ENCODE results near the gene PSORS1C1. TPM values are rescaled to one million over a fixed set of nuclear protein-coding genes. Genes with fewer than 3 reads are reported as not detected.
"Not testable (repeated sequence)": the region's sequence is repeated elsewhere in the genome, so short reads cannot be mapped to it uniquely, and the experiment has no call there.

Gene PSORS1C1
- total and polyA plus RNA-seq, 4 experiments from 2014 or later, result 0.60 TPM; not detected in 3

- H3K4me1 ChIP-seq (ENCODE audit: insufficient read depth, low read length); H3K9me3 ChIP-seq (ENCODE audit: control insufficient read depth in 1 of 2, low read length in 2 of 2); H3K4me3 ChIP-seq (ENCODE audit: low read length in 2 of 2); CTCF ChIA-PET (ENCODE audit: partially characterized antibody); intact Hi-C loops (cut with micrococcal nuclease); H3K27me3 ChIP-seq (ENCODE audit: insufficient read depth, low read length); DNase-seq; H3K27ac Mint-ChIP-seq; H3K4me1 Mint-ChIP-seq; H3K4me3 Mint-ChIP-seq; POLR2A ChIA-PET (ENCODE audit: partially characterized antibody); H3K36me3 Mint-ChIP-seq; H3K9me3 Mint-ChIP-seq; H3K36me3 ChIP-seq (ENCODE audit: insufficient read depth, low read length); H3K27me3 Mint-ChIP-seq; H3K27ac ChIP-seq (ENCODE audit: low read depth, low read length): not testable (repeated sequence)
Observed at GRCh38 chr6:31169858-31170599, 55.4 kb downstream of the PSORS1C1 start.

DNA sequence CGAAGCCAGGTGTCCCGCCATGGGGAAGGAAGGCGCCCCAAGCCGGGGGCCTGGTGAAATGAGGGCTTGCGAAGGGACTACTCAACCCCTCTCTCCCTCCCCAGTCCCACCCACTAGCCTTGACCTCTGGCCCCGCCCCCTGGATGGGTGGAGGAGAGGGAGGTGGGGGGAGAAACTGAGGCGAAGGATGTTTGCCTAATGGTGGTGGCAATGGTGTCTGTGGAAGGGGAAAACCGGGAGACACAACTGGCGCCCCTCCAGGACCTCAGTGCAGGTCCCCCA is 55.9 kb downstream of the PSORS1C1 start, which contains the start of gene POU5F1:
TSS of gene POU5F1 (minus strand) at position 83 of the 282 bp plus-strand sequence. CDS start at position 21, 62 bp downstream.
- Mint-ChIP-seq H3K4me3 (no peak within 1 kb of the TSS), H3K27me3 (no peaks in the 10 kb centered on the region), H3K36me3 (no peaks in the 10 kb centered on the region), H3K4me1 (peaks cover 0 to 3% (median 0%) of the 10 kb centered on the region in 4 donors), H3K27ac (peak within 1 kb of the TSS in 2 of 7 donors; percentile 72 to 88), H3K9me3 (peaks cover 0 to 3% (median 0%) of the 10 kb centered on the region in 8 donors)
- H3K4me1 ChIP-seq (ENCODE audit: insufficient read depth, low read length), result no peaks in the 10 kb centered on the region
- no peak for DNase-seq
- H3K27me3 ChIP-seq (ENCODE audit: insufficient read depth, low read length), result no peaks in the 10 kb centered on the region
- ChIA-PET POLR2A (ENCODE audit: partially characterized antibody) (no interaction called here), CTCF (ENCODE audit: partially characterized antibody) (no interaction called here)
- H3K36me3 ChIP-seq (ENCODE audit: insufficient read depth, low read length), result no peaks in the 10 kb centered on the region
- H3K4me3 ChIP-seq (ENCODE audit: low read length in 2 of 2), result no peak within 1 kb of the TSS
- H3K27ac ChIP-seq (ENCODE audit: low read depth, low read length), result no peak within 1 kb of the TSS
- intact Hi-C loops (cut with micrococcal nuclease), result no loop called here
- no peaks in the 10 kb centered on the region for H3K9me3 ChIP-seq (ENCODE audit: control insufficient read depth in 1 of 2, low read length in 2 of 2)

GRCh38 chr6:31170987-31171671 is 56.5 kb downstream of the PSORS1C1 start:
- no peaks in the 10 kb centered on the region for H3K9me3 ChIP-seq (ENCODE audit: control insufficient read depth in 1 of 2, low read length in 2 of 2)
- intact Hi-C loops (cut with micrococcal nuclease), result no loop called here
- Mint-ChIP-seq H3K27me3 (no peaks in the 10 kb centered on the region), H3K27ac (peak overlapping the region in 2 of 7 donors; percentile 72 to 88), H3K4me3 (no peak overlapping the region), H3K4me1 (peaks cover 0 to 3% (median under 1%) of the 10 kb centered on the region in 4 donors), H3K9me3 (peaks cover 0 to 3% (median 0%) of the 10 kb centered on the region in 8 donors), H3K36me3 (no peaks in the 10 kb centered on the region)
- H3K27me3 ChIP-seq (ENCODE audit: insufficient read depth, low read length), result no peaks in the 10 kb centered on the region
- H3K27ac ChIP-seq (ENCODE audit: low read depth, low read length), result no peak overlapping the region
- CTCF ChIA-PET (ENCODE audit: partially characterized antibody), result no interaction called here
- POLR2A ChIA-PET (ENCODE audit: partially characterized antibody), result no interaction called here
- no peak for DNase-seq
- no peak overlapping the region for H3K4me3 ChIP-seq (ENCODE audit: low read length in 2 of 2)
- H3K4me1 ChIP-seq (ENCODE audit: insufficient read depth, low read length), result no peaks in the 10 kb centered on the region
- H3K36me3 ChIP-seq (ENCODE audit: insufficient read depth, low read length), result no peaks in the 10 kb centered on the region

GRCh38 chr6:31171931-31172905 is 57.6 kb downstream of the PSORS1C1 start:
- no peaks in the 10 kb centered on the region for H3K27me3 Mint-ChIP-seq
- Histone ChIP-seq H3K4me3 (ENCODE audit: low read length in 2 of 2) (no peak overlapping the region), H3K36me3 (ENCODE audit: insufficient read depth, low read length) (no peaks in the 10 kb centered on the region), H3K27ac (ENCODE audit: low read depth, low read length) (no peak overlapping the region), H3K4me1 (ENCODE audit: insufficient read depth, low read length) (no peaks in the 10 kb centered on the region), H3K9me3 (ENCODE audit: control insufficient read depth in 1 of 2, low read length in 2 of 2) (no peaks in the 10 kb centered on the region), H3K27me3 (ENCODE audit: insufficient read depth, low read length) (no peaks in the 10 kb centered on the region)
- H3K27ac Mint-ChIP-seq, result peak overlapping the region in 1 of 7 donors; percentile 56
- no peak overlapping the region for H3K4me3 Mint-ChIP-seq
- POLR2A ChIA-PET (ENCODE audit: partially characterized antibody), result no interaction called here
- CTCF ChIA-PET (ENCODE audit: partially characterized antibody), result no interaction called here
- intact Hi-C loops (cut with micrococcal nuclease), result no loop called here
- no peak for DNase-seq
- no peaks in the 10 kb centered on the region for H3K36me3 Mint-ChIP-seq
- H3K4me1 Mint-ChIP-seq, result peaks cover 0 to 4% (median 0%) of the 10 kb centered on the region in 4 donors
- peaks cover 0 to 3% (median 0%) of the 10 kb centered on the region in 8 donors for H3K9me3 Mint-ChIP-seq

GRCh38 chr6:31172973-31173384 is 58.4 kb downstream of the PSORS1C1 start:
- ChIA-PET POLR2A (ENCODE audit: partially characterized antibody) (no interaction called here), CTCF (ENCODE audit: partially characterized antibody) (no interaction called here)
- no peak overlapping the region for H3K4me3 ChIP-seq (ENCODE audit: low read length in 2 of 2)
- H3K4me1 Mint-ChIP-seq, result peaks cover under 1 to 6% (median 2%) of the 10 kb centered on the region in 4 donors
- H3K36me3 Mint-ChIP-seq, result no peaks in the 10 kb centered on the region
- H3K36me3 ChIP-seq (ENCODE audit: insufficient read depth, low read length), result no peaks in the 10 kb centered on the region
- intact Hi-C loops (cut with micrococcal nuclease), result no loop called here
- DNase-seq, result no peak
- H3K4me3 Mint-ChIP-seq, result no peak overlapping the region
- H3K27me3 Mint-ChIP-seq, result no peaks in the 10 kb centered on the region
- no peak overlapping the region for H3K27ac ChIP-seq (ENCODE audit: low read depth, low read length)
- peaks cover 0 to 3% (median 0%) of the 10 kb centered on the region in 8 donors for H3K9me3 Mint-ChIP-seq
- H3K27me3 ChIP-seq (ENCODE audit: insufficient read depth, low read length), result no peaks in the 10 kb centered on the region
- H3K27ac Mint-ChIP-seq, result peak overlapping the region in 1 of 7 donors; percentile 10
- peaks cover under 1% of the 10 kb centered on the region for H3K4me1 ChIP-seq (ENCODE audit: insufficient read depth, low read length)
- no peaks in the 10 kb centered on the region for H3K9me3 ChIP-seq (ENCODE audit: control insufficient read depth in 1 of 2, low read length in 2 of 2)

- no peaks in the 10 kb centered on the region for H3K27me3 ChIP-seq (ENCODE audit: insufficient read depth, low read length)
- Mint-ChIP-seq H3K9me3 (peaks cover 0 to 3% (median 0%) of the 10 kb centered on the region in 8 donors), H3K4me1 (peaks cover 5 to 10% (median 7%) of the 10 kb centered on the region in 4 donors), H3K27me3 (no peaks in the 10 kb centered on the region), H3K36me3 (no peaks in the 10 kb centered on the region), H3K27ac (peak overlapping the region in 1 of 7 donors; percentile 31), H3K4me3 (no peak overlapping the region)
- H3K9me3 ChIP-seq (ENCODE audit: control insufficient read depth in 1 of 2, low read length in 2 of 2), result no peaks in the 10 kb centered on the region
- no peaks in the 10 kb centered on the region for H3K36me3 ChIP-seq (ENCODE audit: insufficient read depth, low read length)
- CTCF ChIA-PET (ENCODE audit: partially characterized antibody), result no interaction called here
- POLR2A ChIA-PET (ENCODE audit: partially characterized antibody), result no interaction called here
- no peak overlapping the region for H3K4me3 ChIP-seq (ENCODE audit: low read length in 2 of 2)
- no peak overlapping the region for H3K27ac ChIP-seq (ENCODE audit: low read depth, low read length)
- intact Hi-C loops (cut with micrococcal nuclease), result no loop called here
- peaks cover 5% of the 10 kb centered on the region for H3K4me1 ChIP-seq (ENCODE audit: insufficient read depth, low read length)
- DNase-seq, result no peak
Observed at GRCh38 chr6:31173406-31173805, 58.8 kb downstream of the PSORS1C1 start.

DNA sequence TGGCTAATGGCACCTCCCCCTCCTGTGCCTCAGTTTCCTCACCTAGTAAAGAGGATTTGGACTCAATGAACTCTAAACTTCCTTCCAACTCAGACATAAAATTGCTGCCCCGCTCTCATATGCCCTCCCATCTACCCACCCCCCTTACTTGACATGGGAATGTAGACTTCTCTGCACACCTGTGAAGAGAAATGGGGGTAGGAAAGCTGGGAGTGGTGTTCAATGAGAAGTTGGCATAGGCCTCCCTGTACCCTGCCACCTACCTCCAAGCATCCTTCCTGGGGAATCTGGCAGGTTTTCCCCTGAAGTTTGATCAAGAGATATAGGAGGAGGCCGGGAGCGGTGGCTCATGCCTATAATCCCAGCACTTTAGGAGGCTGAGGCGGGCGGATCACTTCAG is 59.8 kb downstream of the PSORS1C1 start:
- DNase-seq, result no peak
- peaks cover 11 to 20% (median 16%) of the 10 kb centered on the region in 4 donors for H3K4me1 Mint-ChIP-seq
- no peaks in the 10 kb centered on the region for H3K27me3 Mint-ChIP-seq
- Histone ChIP-seq H3K36me3 (ENCODE audit: insufficient read depth, low read length) (no peaks in the 10 kb centered on the region), H3K27me3 (ENCODE audit: insufficient read depth, low read length) (no peaks in the 10 kb centered on the region), H3K27ac (ENCODE audit: low read depth, low read length) (no peak overlapping the region), H3K9me3 (ENCODE audit: control insufficient read depth in 1 of 2, low read length in 2 of 2) (no peaks in the 10 kb centered on the region), H3K4me1 (ENCODE audit: insufficient read depth, low read length) (peaks cover 11% of the 10 kb centered on the region), H3K4me3 (ENCODE audit: low read length in 2 of 2) (no peak overlapping the region)
- CTCF ChIA-PET (ENCODE audit: partially characterized antibody), result no interaction called here
- H3K36me3 Mint-ChIP-seq, result no peaks in the 10 kb centered on the region
- no peak overlapping the region for H3K4me3 Mint-ChIP-seq
- peaks cover 0 to 4% (median 0%) of the 10 kb centered on the region in 8 donors for H3K9me3 Mint-ChIP-seq
- intact Hi-C loops (cut with micrococcal nuclease), result no loop called here
- POLR2A ChIA-PET (ENCODE audit: partially characterized antibody), result no interaction called here
- H3K27ac Mint-ChIP-seq, result no peak overlapping the region
